ENCODE results near the gene GPR161.

The GPR161 gene

DNA sequence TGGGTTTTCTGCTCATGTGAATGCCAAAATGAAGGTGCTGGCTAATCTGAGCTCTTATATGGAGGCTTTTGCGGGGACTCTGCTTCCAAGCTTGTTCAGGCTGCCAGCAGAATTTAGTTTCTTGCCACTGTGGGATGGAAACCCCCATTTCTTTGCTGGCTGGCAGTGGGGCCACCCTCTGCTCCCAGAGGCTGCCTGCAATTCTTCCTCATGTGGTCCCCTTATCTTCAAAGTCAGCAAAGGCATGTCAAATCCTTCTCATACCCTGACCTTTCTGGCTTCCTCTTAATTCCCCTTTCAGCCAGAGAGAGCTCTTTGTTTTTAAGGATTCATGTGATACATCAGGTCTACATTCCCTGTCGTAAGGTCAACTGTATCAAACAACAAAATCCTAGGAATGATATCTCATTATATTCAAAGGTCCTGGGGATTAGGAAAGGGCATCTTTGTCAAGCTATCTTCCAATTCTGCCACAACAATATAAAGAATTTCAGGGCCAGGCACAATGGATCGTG lies 5.2 kb upstream of the GPR161 start:
- H3K27me3 ChIP-seq (ENCODE audit: low read depth, low read length): peaks cover 10% of the 10 kb centered on the region
- no peak overlapping the region for H3K27ac ChIP-seq (ENCODE audit: low read length)
- H3K9me3 ChIP-seq (ENCODE audit: insufficient read depth, low read length): no peaks in the 10 kb centered on the region
- H3K36me3 ChIP-seq (replicated peaks; ENCODE audit: low read depth, low read length): no peaks in the 10 kb centered on the region
- H3K4me1 ChIP-seq (ENCODE audit: low read length): peaks cover 35% of the 10 kb centered on the region
- H3K4me3 ChIP-seq (ENCODE audit: low read length): no peak overlapping the region
- no peaks in the 10 kb centered on the region for H3K79me2 ChIP-seq (ENCODE audit: low read length)
- TF ChIP-seq EZH2phosphoT487 (IDR thresholded peaks at IDR 0.05; ENCODE audit: low read depth) (no peak), CTCF (IDR thresholded peaks at IDR 0.05; ENCODE audit: low read depth, low read length) (no peak)
- H3K9ac ChIP-seq (ENCODE audit: low read length): no peak overlapping the region
- H4K20me1 ChIP-seq (ENCODE audit: insufficient read depth, low read length): no peaks in the 10 kb centered on the region
- H2AFZ ChIP-seq (ENCODE audit: low read depth, low read length): no peak overlapping the region
- no peak overlapping the region for H3K4me2 ChIP-seq (ENCODE audit: low read length)

- Histone ChIP-seq H3K4me2 (ENCODE audit: low read length) (no peak overlapping the region), H3K9ac (ENCODE audit: low read length) (no peak overlapping the region), H3K79me2 (ENCODE audit: low read length) (no peaks in the 10 kb centered on the region), H3K27ac (ENCODE audit: low read length) (no peak overlapping the region), H3K9me3 (ENCODE audit: insufficient read depth, low read length) (no peaks in the 10 kb centered on the region), H3K36me3 (replicated peaks; ENCODE audit: low read depth, low read length) (no peaks in the 10 kb centered on the region), H2AFZ (ENCODE audit: low read depth, low read length) (no peak overlapping the region), H3K4me3 (ENCODE audit: low read length) (no peak overlapping the region), H3K27me3 (ENCODE audit: low read depth, low read length) (peaks cover 27% of the 10 kb centered on the region), H3K4me1 (ENCODE audit: low read length) (peaks cover 35% of the 10 kb centered on the region), H4K20me1 (ENCODE audit: insufficient read depth, low read length) (no peaks in the 10 kb centered on the region)
- TF ChIP-seq EZH2phosphoT487 (IDR thresholded peaks at IDR 0.05; ENCODE audit: low read depth) (no peak), CTCF (IDR thresholded peaks at IDR 0.05; ENCODE audit: low read depth, low read length) (no peak)
Measured at GRCh38 chr1:168139070-168139469, 2.3 kb upstream of the GPR161 start.

DNA sequence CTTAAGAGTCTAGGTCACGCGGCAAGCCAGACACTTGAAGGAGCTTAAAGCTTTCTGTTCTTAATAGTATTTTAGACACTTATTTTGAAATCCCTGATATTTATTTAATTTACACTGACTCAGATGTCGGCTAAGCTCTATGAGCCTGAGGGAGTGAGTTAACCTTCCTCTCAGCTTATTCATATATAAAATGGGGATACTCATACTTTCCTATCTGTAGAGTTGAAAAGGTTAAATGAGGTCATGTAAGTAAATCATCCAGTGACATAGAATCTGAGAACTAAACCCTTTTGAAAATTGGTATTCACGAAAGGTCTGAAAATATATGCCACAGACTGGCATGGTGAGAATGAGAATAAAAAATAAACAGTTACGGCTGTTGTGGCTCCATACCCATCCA lies 1.4 kb upstream of the GPR161 start:
- Histone ChIP-seq H3K79me2 (ENCODE audit: low read length) (no peaks in the 10 kb centered on the region), H3K4me3 (ENCODE audit: low read length) (no peak overlapping the region), H3K27ac (ENCODE audit: low read length) (no peak overlapping the region), H3K4me1 (ENCODE audit: low read length) (peaks cover 35% of the 10 kb centered on the region), H4K20me1 (ENCODE audit: insufficient read depth, low read length) (no peaks in the 10 kb centered on the region), H3K36me3 (replicated peaks; ENCODE audit: low read depth, low read length) (no peaks in the 10 kb centered on the region), H3K4me2 (ENCODE audit: low read length) (no peak overlapping the region; the same call in 1 of the 2 replicates), H3K27me3 (ENCODE audit: low read depth, low read length) (peaks cover 29% of the 10 kb centered on the region), H3K9ac (ENCODE audit: low read length) (no peak overlapping the region), H2AFZ (ENCODE audit: low read depth, low read length) (no peak overlapping the region), H3K9me3 (ENCODE audit: insufficient read depth, low read length) (no peaks in the 10 kb centered on the region)
- TF ChIP-seq EZH2phosphoT487 (IDR thresholded peaks at IDR 0.05; ENCODE audit: low read depth): no peak
- TF ChIP-seq CTCF (IDR thresholded peaks at IDR 0.05; ENCODE audit: low read depth, low read length): no peak

DNA sequence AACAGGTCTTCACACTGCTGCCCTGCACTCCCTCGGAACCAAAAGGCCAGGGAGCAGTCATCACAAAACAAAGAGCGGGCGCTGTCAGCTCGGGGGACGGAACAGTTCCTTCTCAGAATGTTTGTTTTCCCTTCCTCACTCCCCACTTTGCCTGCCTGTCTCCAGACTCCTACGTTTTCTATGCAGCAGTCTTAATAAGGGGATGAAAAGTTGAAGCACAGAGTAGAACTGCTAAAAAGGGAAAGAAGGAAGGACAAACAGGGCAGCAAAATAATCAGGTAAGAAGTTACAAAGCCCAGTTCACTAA lies 738 bp upstream of the GPR161 start:
- H3K4me1 ChIP-seq (ENCODE audit: low read length): peaks cover 35% of the 10 kb centered on the region

More for the DNA sequence above, 738 bp upstream of the GPR161 start:
- Histone ChIP-seq H3K27me3 (ENCODE audit: low read depth, low read length) (peaks cover 29% of the 10 kb centered on the region), H3K27ac (ENCODE audit: low read length) (no peak overlapping the region), H2AFZ (ENCODE audit: low read depth, low read length) (peak overlapping the region; percentile 100), H3K79me2 (ENCODE audit: low read length) (no peaks in the 10 kb centered on the region), H3K9ac (ENCODE audit: low read length) (peak overlapping the region; percentile 70), H4K20me1 (ENCODE audit: insufficient read depth, low read length) (no peaks in the 10 kb centered on the region), H3K4me3 (ENCODE audit: low read length) (peak overlapping the region; percentile 96), H3K36me3 (replicated peaks; ENCODE audit: low read depth, low read length) (no peaks in the 10 kb centered on the region), H3K4me2 (ENCODE audit: low read length) (peak overlapping the region; percentile 100), H3K9me3 (ENCODE audit: insufficient read depth, low read length) (no peaks in the 10 kb centered on the region)
- TF ChIP-seq CTCF (IDR thresholded peaks at IDR 0.05; ENCODE audit: low read depth, low read length) (no peak), EZH2phosphoT487 (IDR thresholded peaks at IDR 0.05; ENCODE audit: low read depth) (no peak)

All from OCI-LY3 (cell line).